ENCODE measurements around the gene IL22RA2. TPM values are rescaled to one million over a fixed set of nuclear protein-coding genes. Genes with fewer than 3 reads are reported as not detected.

IL22RA2 gene
- total and polyA plus RNA-seq, 2 of the 13 experiments (the other 11 are each of a cell fraction or from before 2014, with no cell fraction given), result not detected

- Histone ChIP-seq H3K27ac (ENCODE audit: extremely low read length, insufficient read depth, low read length) (no peak overlapping the region), H3K27me3 (ENCODE audit: control insufficient read depth in 1 of 2, insufficient read depth in 2 of 2, low read length in 2 of 2) (no peaks in the 10 kb centered on the region; a peak in 1 of 5 replicates), H3K4me3 (replicated peaks in 1 of 3; ENCODE audit: insufficient read depth in 1 of 3, low read depth in 2 of 3, low read length in 3 of 3) (no peak overlapping the region), H3K36me3 (replicated peaks in 1 of 2; ENCODE audit: control insufficient read depth in 1 of 2, insufficient read depth in 2 of 2, low read length in 2 of 2) (no peaks in the 10 kb centered on the region), H3K9ac (ENCODE audit: insufficient read depth, low read depth, low read length) (no peak overlapping the region), H3K4me1 (ENCODE audit: insufficient read depth, low read length) (no peaks in the 10 kb centered on the region), H3K9me3 (ENCODE audit: low read length) (peaks cover 39% of the 10 kb centered on the region), H2AFZ (ENCODE audit: low read length) (no peak overlapping the region), H3K79me2 (ENCODE audit: insufficient read depth, low read length) (no peaks in the 10 kb centered on the region), H3K4me2 (ENCODE audit: low read depth, low read length) (no peak overlapping the region), H4K20me1 (ENCODE audit: insufficient read depth, low read length) (no peaks in the 10 kb centered on the region)
- no peak for TF ChIP-seq KLF12 (CRISPR knock-in tag; IDR thresholded peaks at IDR 0.05; ENCODE audit: borderline replicate concordance)
- TF ChIP-seq ZNF256 (CRISPR knock-in tag; conservative IDR thresholded peaks at IDR 0.05), result no peak
- no peak for TF ChIP-seq HDAC2 (CRISPR knock-in tag; IDR thresholded peaks at IDR 0.05)
- in situ Hi-C loops (cut with HindIII; ENCODE audit: extremely low pct_ligation_motif_present, low pct_unique_long_range_greater_than_20kb) (no loop called here), intact Hi-C loops (cut with micrococcal nuclease; ENCODE audit: unreplicated experiment) (no loop called here)
- BruUV-seq (replicated peaks), result no TSS peak
- no peak for DNase-seq (ENCODE audit: low spot score)
- ChIA-PET CTCF (ENCODE audit: low intra/inter-chr PET ratio, low total read pairs) (no interaction called here), POLR2A (no interaction called here)
- no peak for ATAC-seq
- FAIRE-seq, result no peak
Observed at GRCh38 chr6:137182654-137183073, 9.2 kb upstream of the IL22RA2 start.

DNA sequence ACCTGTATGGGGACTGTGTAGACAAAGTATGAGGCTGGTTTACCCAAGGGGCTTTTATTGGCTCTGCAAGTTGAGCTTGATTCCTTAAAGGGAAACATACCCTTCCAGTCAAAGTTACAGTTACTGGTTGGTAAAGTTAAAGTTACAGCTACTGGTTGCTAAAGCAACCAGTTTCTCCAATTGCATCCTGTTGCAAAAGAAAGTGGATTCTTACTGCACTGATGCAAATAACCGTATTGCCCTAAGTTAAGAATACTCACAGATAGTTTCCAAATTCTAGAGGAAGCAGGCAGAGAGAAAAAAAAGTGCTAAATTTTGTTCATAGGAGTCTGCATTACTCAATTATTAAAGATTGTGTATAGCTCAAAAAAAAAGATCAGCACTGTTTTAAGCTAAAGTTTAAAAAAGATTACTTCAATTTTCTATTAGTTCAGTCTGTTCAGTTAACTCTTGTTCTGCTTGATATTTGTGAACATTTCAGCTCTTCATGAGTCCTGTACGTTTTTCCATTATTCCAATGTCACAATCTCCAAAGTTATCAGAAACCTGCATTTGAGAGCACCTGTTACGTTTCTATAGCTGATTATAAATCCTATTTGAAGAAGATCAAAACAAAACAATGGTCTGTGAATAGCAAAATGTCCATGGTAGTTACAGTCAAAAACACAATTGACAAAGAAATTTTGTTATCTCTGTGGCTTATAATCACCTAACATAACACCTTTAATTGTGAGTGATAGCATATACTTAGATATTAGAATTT, 8.6 kb upstream of the IL22RA2 start:
- no peak overlapping the region for H2AFZ ChIP-seq (ENCODE audit: low read length)
- H3K36me3 ChIP-seq (replicated peaks in 1 of 2; ENCODE audit: control insufficient read depth in 1 of 2, insufficient read depth in 2 of 2, low read length in 2 of 2), result no peaks in the 10 kb centered on the region
- FAIRE-seq, result no peak
- H3K4me3 ChIP-seq (replicated peaks in 1 of 3; ENCODE audit: insufficient read depth in 1 of 3, low read depth in 2 of 3, low read length in 3 of 3), result no peak overlapping the region
- in situ Hi-C loops (cut with HindIII; ENCODE audit: extremely low pct_ligation_motif_present, low pct_unique_long_range_greater_than_20kb) (no loop called here), intact Hi-C loops (cut with micrococcal nuclease; ENCODE audit: unreplicated experiment) (no loop called here)
- 2% methylated on average over 3 of the region's 3 CpGs for WGBS (ENCODE audit: low lambda C conversion rate)
- no peak overlapping the region for H3K9ac ChIP-seq (ENCODE audit: insufficient read depth, low read depth, low read length)
- ChIA-PET POLR2A (no interaction called here), CTCF (ENCODE audit: low intra/inter-chr PET ratio, low total read pairs) (no interaction called here)
- no peak for ATAC-seq
- no TSS peak for BruUV-seq (replicated peaks)
- no peak for DNase-seq (ENCODE audit: low spot score)
- H3K27me3 ChIP-seq (ENCODE audit: control insufficient read depth in 1 of 2, insufficient read depth in 2 of 2, low read length in 2 of 2), result no peaks in the 10 kb centered on the region; a peak in 1 of 5 replicates
- H3K4me1 ChIP-seq (ENCODE audit: insufficient read depth, low read length), result no peaks in the 10 kb centered on the region
- H3K9me3 ChIP-seq (ENCODE audit: low read length), result peaks cover 36% of the 10 kb centered on the region
- H4K20me1 ChIP-seq (ENCODE audit: insufficient read depth, low read length), result no peaks in the 10 kb centered on the region
- no peaks in the 10 kb centered on the region for H3K79me2 ChIP-seq (ENCODE audit: insufficient read depth, low read length)
- H3K27ac ChIP-seq (ENCODE audit: extremely low read length, insufficient read depth, low read length), result no peak overlapping the region
- no peak overlapping the region for H3K4me2 ChIP-seq (ENCODE audit: low read depth, low read length)
- TF ChIP-seq, protein P1, sequence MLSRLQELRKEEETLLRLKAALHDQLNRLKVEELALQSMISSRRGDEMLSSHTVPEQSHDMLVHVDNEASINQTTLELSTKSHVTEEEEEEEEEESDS (CRISPR knock-in tag; IDR thresholded peaks at IDR 0.05; ENCODE audit: borderline replicate concordance), result no peak
- TF ChIP-seq GATAD2A (CRISPR knock-in tag; IDR thresholded peaks at IDR 0.05) (no peak), HNF4A (CRISPR knock-in tag; IDR thresholded peaks at IDR 0.05) (no peak), GABPB1 (CRISPR knock-in tag; IDR thresholded peaks at IDR 0.05) (no peak), ZNF451 (CRISPR knock-in tag; IDR thresholded peaks at IDR 0.05) (no peak)
- TF ChIP-seq, protein P2, sequence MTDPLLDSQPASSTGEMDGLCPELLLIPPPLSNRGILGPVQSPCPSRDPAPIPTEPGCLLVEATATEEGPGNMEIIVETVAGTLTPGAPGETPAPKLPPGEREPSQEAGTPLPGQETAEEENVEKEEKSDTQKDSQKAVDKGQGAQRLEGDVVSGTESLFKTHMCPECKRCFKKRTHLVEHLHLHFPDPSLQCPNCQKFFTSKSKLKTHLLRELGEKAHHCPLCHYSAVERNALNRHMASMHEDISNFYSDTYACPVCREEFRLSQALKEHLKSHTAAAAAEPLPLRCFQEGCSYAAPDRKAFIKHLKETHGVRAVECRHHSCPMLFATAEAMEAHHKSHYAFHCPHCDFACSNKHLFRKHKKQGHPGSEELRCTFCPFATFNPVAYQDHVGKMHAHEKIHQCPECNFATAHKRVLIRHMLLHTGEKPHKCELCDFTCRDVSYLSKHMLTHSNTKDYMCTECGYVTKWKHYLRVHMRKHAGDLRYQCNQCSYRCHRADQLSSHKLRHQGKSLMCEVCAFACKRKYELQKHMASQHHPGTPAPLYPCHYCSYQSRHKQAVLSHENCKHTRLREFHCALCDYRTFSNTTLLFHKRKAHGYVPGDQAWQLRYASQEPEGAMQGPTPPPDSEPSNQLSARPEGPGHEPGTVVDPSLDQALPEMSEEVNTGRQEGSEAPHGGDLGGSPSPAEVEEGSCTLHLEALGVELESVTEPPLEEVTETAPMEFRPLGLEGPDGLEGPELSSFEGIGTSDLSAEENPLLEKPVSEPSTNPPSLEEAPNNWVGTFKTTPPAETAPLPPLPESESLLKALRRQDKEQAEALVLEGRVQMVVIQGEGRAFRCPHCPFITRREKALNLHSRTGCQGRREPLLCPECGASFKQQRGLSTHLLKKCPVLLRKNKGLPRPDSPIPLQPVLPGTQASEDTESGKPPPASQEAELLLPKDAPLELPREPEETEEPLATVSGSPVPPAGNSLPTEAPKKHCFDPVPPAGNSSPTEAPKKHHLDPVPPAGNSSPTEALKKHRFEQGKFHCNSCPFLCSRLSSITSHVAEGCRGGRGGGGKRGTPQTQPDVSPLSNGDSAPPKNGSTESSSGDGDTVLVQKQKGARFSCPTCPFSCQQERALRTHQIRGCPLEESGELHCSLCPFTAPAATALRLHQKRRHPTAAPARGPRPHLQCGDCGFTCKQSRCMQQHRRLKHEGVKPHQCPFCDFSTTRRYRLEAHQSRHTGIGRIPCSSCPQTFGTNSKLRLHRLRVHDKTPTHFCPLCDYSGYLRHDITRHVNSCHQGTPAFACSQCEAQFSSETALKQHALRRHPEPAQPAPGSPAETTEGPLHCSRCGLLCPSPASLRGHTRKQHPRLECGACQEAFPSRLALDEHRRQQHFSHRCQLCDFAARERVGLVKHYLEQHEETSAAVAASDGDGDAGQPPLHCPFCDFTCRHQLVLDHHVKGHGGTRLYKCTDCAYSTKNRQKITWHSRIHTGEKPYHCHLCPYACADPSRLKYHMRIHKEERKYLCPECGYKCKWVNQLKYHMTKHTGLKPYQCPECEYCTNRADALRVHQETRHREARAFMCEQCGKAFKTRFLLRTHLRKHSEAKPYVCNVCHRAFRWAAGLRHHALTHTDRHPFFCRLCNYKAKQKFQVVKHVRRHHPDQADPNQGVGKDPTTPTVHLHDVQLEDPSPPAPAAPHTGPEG (CRISPR knock-in tag; IDR thresholded peaks at IDR 0.05), result no peak
- TF ChIP-seq, protein P3, sequence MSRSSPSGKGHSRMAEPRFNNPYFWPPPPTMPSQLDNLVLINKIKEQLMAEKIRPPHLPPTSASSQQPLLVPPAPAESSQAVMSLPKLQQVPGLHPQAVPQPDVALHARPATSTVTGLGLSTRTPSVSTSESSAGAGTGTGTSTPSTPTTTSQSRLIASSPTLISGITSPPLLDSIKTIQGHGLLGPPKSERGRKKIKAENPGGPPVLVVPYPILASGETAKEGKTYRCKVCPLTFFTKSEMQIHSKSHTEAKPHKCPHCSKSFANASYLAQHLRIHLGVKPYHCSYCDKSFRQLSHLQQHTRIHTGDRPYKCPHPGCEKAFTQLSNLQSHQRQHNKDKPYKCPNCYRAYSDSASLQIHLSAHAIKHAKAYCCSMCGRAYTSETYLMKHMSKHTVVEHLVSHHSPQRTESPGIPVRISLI (CRISPR knock-in tag; IDR thresholded peaks at IDR 0.05; ENCODE audit: borderline replicate concordance), result no peak

All from HepG2 (cell line).